Dendritic cell treated with granulocyte-macrophage colony-stimulating factor and Interleukin-4, amounts not matched to agents 40 ng/mL and 50 ng/mL, for 4 days (primary cell): ENCODE results near the gene MASTL.
A peak's percentile ranks its signal among the peaks of the same experiment; 100 is the strongest.

ENCODE experiments used
- H3K27ac Mint-ChIP-seq: one replicate; pipeline ENCODE4 v1.8.0; 2022; ENCODE audit warnings: mild to moderate bottlenecking, mixed read lengths
- H3K27me3 Mint-ChIP-seq: one replicate; pipeline ENCODE4 v1.8.0; 2022; ENCODE audit warnings: mild to moderate bottlenecking, mixed read lengths
- H3K36me3 Mint-ChIP-seq: one replicate; pipeline ENCODE4 v1.8.0; 2022; ENCODE audit warnings: low read depth, mixed read lengths
- H3K4me1 Mint-ChIP-seq: one replicate; pipeline ENCODE4 v1.8.0; 2022; ENCODE audit warnings: low read depth, mixed read lengths
- H3K4me3 Mint-ChIP-seq: one replicate; pipeline ENCODE4 v1.8.0; 2022; ENCODE audit warnings: mild to moderate bottlenecking, moderate library complexity, mixed read lengths
- H3K9me3 Mint-ChIP-seq: one replicate; pipeline ENCODE4 v1.8.0; 2022; ENCODE audit warnings: mixed read lengths
- intact Hi-C: fragments of 100-400 bp; cut with micrococcal nuclease; formaldehyde crosslinking; loops from one replicate; pipeline ENCODE4 v1.15.0; 2022

Gene MASTL

GRCh38 chr10:27188259-27188658 is 33.1 kb downstream of the MASTL start:
- Mint-ChIP-seq H3K27ac (no peak overlapping the region), H3K27me3 (no peaks in the 10 kb centered on the region), H3K4me3 (no peak overlapping the region), H3K36me3 (peaks cover 39% of the 10 kb centered on the region), H3K4me1 (peaks cover 5% of the 10 kb centered on the region), H3K9me3 (no peaks in the 10 kb centered on the region)
- intact Hi-C loops, result no loop called here

- no peak overlapping the region for H3K27ac Mint-ChIP-seq
- no peak overlapping the region for H3K4me3 Mint-ChIP-seq
- peaks cover 5% of the 10 kb centered on the region for H3K4me1 Mint-ChIP-seq
- intact Hi-C loops, result no loop called here
- H3K9me3 Mint-ChIP-seq, result no peaks in the 10 kb centered on the region
- peaks cover 32% of the 10 kb centered on the region for H3K36me3 Mint-ChIP-seq
- H3K27me3 Mint-ChIP-seq, result no peaks in the 10 kb centered on the region
Observed at GRCh38 chr10:27188897-27189296, 33.7 kb downstream of the MASTL start.

- no peak overlapping the region for H3K27ac Mint-ChIP-seq
- peaks cover 24% of the 10 kb centered on the region for H3K36me3 Mint-ChIP-seq
- intact Hi-C loops, result no loop called here
- peaks cover 5% of the 10 kb centered on the region for H3K4me1 Mint-ChIP-seq
- no peaks in the 10 kb centered on the region for H3K27me3 Mint-ChIP-seq
- no peaks in the 10 kb centered on the region for H3K9me3 Mint-ChIP-seq
- no peak overlapping the region for H3K4me3 Mint-ChIP-seq
Observed at GRCh38 chr10:27190508-27190907, 35.4 kb downstream of the MASTL start.

- Mint-ChIP-seq H3K27me3 (no peaks in the 10 kb centered on the region), H3K4me1 (peaks cover 5% of the 10 kb centered on the region), H3K4me3 (no peak overlapping the region), H3K36me3 (peaks cover 19% of the 10 kb centered on the region), H3K9me3 (no peaks in the 10 kb centered on the region), H3K27ac (no peak overlapping the region)
- intact Hi-C loops, result no loop called here
Observed at GRCh38 chr10:27192284-27192683, 37.1 kb downstream of the MASTL start.

- Mint-ChIP-seq H3K4me1 (no peaks in the 10 kb centered on the region), H3K4me3 (no peak overlapping the region), H3K27ac (no peak overlapping the region), H3K36me3 (peaks cover 65% of the 10 kb centered on the region), H3K27me3 (no peaks in the 10 kb centered on the region), H3K9me3 (no peaks in the 10 kb centered on the region)
- intact Hi-C loops, result no loop called here
Observed at GRCh38 chr10:27197980-27198620, 42.9 kb downstream of the MASTL start.

- no peak overlapping the region for H3K27ac Mint-ChIP-seq
- intact Hi-C loops, result loop anchor here (10.0 kb wide), 1 partner anchor 79 kb away; no protein-coding TSS in a partner anchor
- peaks cover 93% of the 10 kb centered on the region for H3K36me3 Mint-ChIP-seq
- H3K4me3 Mint-ChIP-seq, result no peak overlapping the region
- H3K4me1 Mint-ChIP-seq, result no peaks in the 10 kb centered on the region
- no peaks in the 10 kb centered on the region for H3K27me3 Mint-ChIP-seq
- H3K9me3 Mint-ChIP-seq, result no peaks in the 10 kb centered on the region
Observed at GRCh38 chr10:27203806-27204205, 48.7 kb downstream of the MASTL start.

GRCh38 chr10:27207350-27207749 is 52.2 kb downstream of the MASTL start:
- Mint-ChIP-seq H3K4me3 (no peak overlapping the region), H3K27me3 (no peaks in the 10 kb centered on the region), H3K4me1 (no peaks in the 10 kb centered on the region), H3K27ac (no peak overlapping the region), H3K36me3 (peaks cover 98% of the 10 kb centered on the region), H3K9me3 (no peaks in the 10 kb centered on the region)
- intact Hi-C loops, result loop anchor here (10.0 kb wide), 1 partner anchor 83 kb away; no protein-coding TSS in a partner anchor

GRCh38 chr10:27223964-27224363 is 68.8 kb downstream of the MASTL start:
- intact Hi-C loops, result loop anchor here (1.0 kb wide), 1 partner anchor 136 kb away; no protein-coding TSS in a partner anchor
- H3K36me3 Mint-ChIP-seq, result peaks cover 62% of the 10 kb centered on the region
- no peaks in the 10 kb centered on the region for H3K27me3 Mint-ChIP-seq
- H3K9me3 Mint-ChIP-seq, result no peaks in the 10 kb centered on the region
- H3K4me1 Mint-ChIP-seq, result no peaks in the 10 kb centered on the region
- no peak overlapping the region for H3K27ac Mint-ChIP-seq
- H3K4me3 Mint-ChIP-seq, result no peak overlapping the region

GRCh38 chr10:27225011-27225590 is 69.9 kb downstream of the MASTL start:
- H3K4me3 Mint-ChIP-seq, result no peak overlapping the region
- H3K36me3 Mint-ChIP-seq, result peaks cover 52% of the 10 kb centered on the region
- H3K27ac Mint-ChIP-seq, result peak overlapping the region; percentile 20
- no peaks in the 10 kb centered on the region for H3K9me3 Mint-ChIP-seq
- intact Hi-C loops, result no loop called here
- H3K27me3 Mint-ChIP-seq, result no peaks in the 10 kb centered on the region
- H3K4me1 Mint-ChIP-seq, result no peaks in the 10 kb centered on the region

GRCh38 chr10:27225642-27226257 is 70.6 kb downstream of the MASTL start:
- H3K36me3 Mint-ChIP-seq, result peaks cover 54% of the 10 kb centered on the region
- no peaks in the 10 kb centered on the region for H3K27me3 Mint-ChIP-seq
- no peak overlapping the region for H3K27ac Mint-ChIP-seq
- H3K9me3 Mint-ChIP-seq, result no peaks in the 10 kb centered on the region
- no peaks in the 10 kb centered on the region for H3K4me1 Mint-ChIP-seq
- intact Hi-C loops, result no loop called here
- H3K4me3 Mint-ChIP-seq, result no peak overlapping the region

GRCh38 chr10:27230022-27230421 is 74.9 kb downstream of the MASTL start:
- Mint-ChIP-seq H3K36me3 (peaks cover 65% of the 10 kb centered on the region), H3K4me1 (no peaks in the 10 kb centered on the region), H3K27me3 (no peaks in the 10 kb centered on the region), H3K27ac (no peak overlapping the region), H3K9me3 (no peaks in the 10 kb centered on the region), H3K4me3 (no peak overlapping the region)
- intact Hi-C loops, result no loop called here

- no peak overlapping the region for H3K27ac Mint-ChIP-seq
- no peaks in the 10 kb centered on the region for H3K27me3 Mint-ChIP-seq
- peaks cover 12% of the 10 kb centered on the region for H3K4me1 Mint-ChIP-seq
- intact Hi-C loops, result no loop called here
- peaks cover 48% of the 10 kb centered on the region for H3K36me3 Mint-ChIP-seq
- H3K9me3 Mint-ChIP-seq, result no peaks in the 10 kb centered on the region
- H3K4me3 Mint-ChIP-seq, result no peak overlapping the region
Observed at GRCh38 chr10:27235706-27236105, 80.6 kb downstream of the MASTL start.
